Bronchial epithelial cell (primary cell): ENCODE results near the gene CCSAP. TPM values are rescaled to one million over a fixed set of nuclear protein-coding genes. Genes with fewer than 3 reads are reported as not detected.
"Not testable (repeated sequence)": the region's sequence is repeated elsewhere in the genome, so short reads cannot be mapped to it uniquely, and the experiment has no call there.

Experiments
- DNase-seq: peaks from one replicate; pipeline ENCODE4 v3.0.0-alpha.2; 2010; ENCODE audit warnings: low read depth
- FAIRE-seq: peaks from 2 replicates; lab custom pipeline; 2011; peaks lifted over from hg19 to GRCh38; lab: Jason Lieb, UNC
- H3K27me3 ChIP-seq: 2 replicates; pipeline ENCODE4 v1.5.1; 2011; ENCODE audit warnings: low read length; ENCODE audit not compliant: control insufficient read depth, insufficient read depth
- H3K36me3 ChIP-seq: 2 replicates; pipeline ENCODE4 v1.5.1; 2011; ENCODE audit warnings: low read length; ENCODE audit not compliant: control insufficient read depth, insufficient read depth
- H3K4me3 ChIP-seq: 2 replicates; pipeline ENCODE4 v1.5.1; 2011; ENCODE audit warnings: mild to moderate bottlenecking, low read depth, low read length, control low read depth
- CTCF ChIP-seq: IDR thresholded peaks from 2 replicates; pipeline ENCODE4 v1.5.1; 2011; ENCODE audit warnings: mild to moderate bottlenecking, moderate library complexity, low read length, control low read depth, inconsistent platforms; ENCODE audit not compliant: insufficient read depth, severe bottlenecking
- total RNA-seq: library from RNA; depleted of rRNA; stranded (reverse); fragments of >200 nt; gene quantifications from 2 replicates; pipeline ENCODE4 v1.2.1, GENCODE V29; 2014

CCSAP gene
- total RNA-seq, 1 donor from 2014 or later: 7.6 TPM

GRCh38 chr1:229298420-229298819 is 44.4 kb downstream of the CCSAP start:
- H3K4me3 ChIP-seq: no peak overlapping the region
- no peak for FAIRE-seq
- no peak for DNase-seq
- no peak for TF ChIP-seq CTCF
- peaks cover 11% of the 10 kb centered on the region for H3K36me3 ChIP-seq
- no peaks in the 10 kb centered on the region for H3K27me3 ChIP-seq

GRCh38 chr1:229297746-229298145 is 45.1 kb downstream of the CCSAP start:
- no peak for TF ChIP-seq CTCF
- Histone ChIP-seq H3K36me3 (peaks cover 9% of the 10 kb centered on the region), H3K4me3 (no peak overlapping the region), H3K27me3 (no peaks in the 10 kb centered on the region)
- FAIRE-seq (no peak), DNase-seq (no peak)

- Histone ChIP-seq H3K4me3 (no peak overlapping the region), H3K27me3 (no peaks in the 10 kb centered on the region), H3K36me3 (peaks cover 9% of the 10 kb centered on the region)
- FAIRE-seq (peak; percentile 85), DNase-seq (peak; percentile 81)
- no peak for TF ChIP-seq CTCF
Observed at GRCh38 chr1:229296541-229296941, 46.3 kb downstream of the CCSAP start.

- no peak for DNase-seq
- no peak for TF ChIP-seq CTCF
- peaks cover 9% of the 10 kb centered on the region for H3K36me3 ChIP-seq
- no peak overlapping the region for H3K4me3 ChIP-seq
- H3K27me3 ChIP-seq: no peaks in the 10 kb centered on the region
- FAIRE-seq: no peak
Observed at GRCh38 chr1:229295745-229296144, 47.1 kb downstream of the CCSAP start.

GRCh38 chr1:229293528-229294204 is 49.2 kb downstream of the CCSAP start:
- H3K36me3 ChIP-seq: peaks cover 1% of the 10 kb centered on the region
- FAIRE-seq: no peak

GRCh38 chr1:229291686-229292085 is 51.2 kb downstream of the CCSAP start:
- H3K4me3 ChIP-seq, FAIRE-seq, H3K36me3 ChIP-seq, DNase-seq, H3K27me3 ChIP-seq: not testable (repeated sequence)

More at GRCh38 chr1:229293528-229294204, 49.2 kb downstream of the CCSAP start:
- no peak for DNase-seq
- no peaks in the 10 kb centered on the region for H3K27me3 ChIP-seq
- no peak overlapping the region for H3K4me3 ChIP-seq
- no peak for TF ChIP-seq CTCF
